Lower leg skin (tissue), 3 donors: ENCODE results near the gene RBM48.
"Not testable (repeated sequence)": the region's sequence is repeated elsewhere in the genome, so short reads cannot be mapped to it uniquely, and the experiment has no call there.

ENCODE experiments used
- POLR2A ChIP-seq, 2 donors: fragments of 450-650 bp; IDR thresholded peaks; one replicate each; pipeline ENCODE4 v1.6.1; 2016 to 2017; ENCODE audit warnings: antibody characterized with exemption in 2 of 2, mild to moderate bottlenecking in 1 of 2, moderate library complexity in 1 of 2
- TF ChIP-seq, protein P1 (sequence below), 3 donors: fragments of 450-650 bp; IDR thresholded peaks; one replicate each; pipeline ENCODE4 v1.5.1; 2016; ENCODE audit warnings: antibody characterized with exemption in 3 of 3, mild to moderate bottlenecking in 3 of 3, moderate library complexity in 2 of 3

GRCh38 chr7:92479146-92479545, 49.4 kb upstream of the RBM48 start:
- not testable (repeated sequence) for TF ChIP-seq POLR2A (IDR thresholded peaks at IDR 0.05)
- TF ChIP-seq, protein P1, sequence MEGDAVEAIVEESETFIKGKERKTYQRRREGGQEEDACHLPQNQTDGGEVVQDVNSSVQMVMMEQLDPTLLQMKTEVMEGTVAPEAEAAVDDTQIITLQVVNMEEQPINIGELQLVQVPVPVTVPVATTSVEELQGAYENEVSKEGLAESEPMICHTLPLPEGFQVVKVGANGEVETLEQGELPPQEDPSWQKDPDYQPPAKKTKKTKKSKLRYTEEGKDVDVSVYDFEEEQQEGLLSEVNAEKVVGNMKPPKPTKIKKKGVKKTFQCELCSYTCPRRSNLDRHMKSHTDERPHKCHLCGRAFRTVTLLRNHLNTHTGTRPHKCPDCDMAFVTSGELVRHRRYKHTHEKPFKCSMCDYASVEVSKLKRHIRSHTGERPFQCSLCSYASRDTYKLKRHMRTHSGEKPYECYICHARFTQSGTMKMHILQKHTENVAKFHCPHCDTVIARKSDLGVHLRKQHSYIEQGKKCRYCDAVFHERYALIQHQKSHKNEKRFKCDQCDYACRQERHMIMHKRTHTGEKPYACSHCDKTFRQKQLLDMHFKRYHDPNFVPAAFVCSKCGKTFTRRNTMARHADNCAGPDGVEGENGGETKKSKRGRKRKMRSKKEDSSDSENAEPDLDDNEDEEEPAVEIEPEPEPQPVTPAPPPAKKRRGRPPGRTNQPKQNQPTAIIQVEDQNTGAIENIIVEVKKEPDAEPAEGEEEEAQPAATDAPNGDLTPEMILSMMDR (IDR thresholded peaks at IDR 0.05): not testable (repeated sequence)
